ENCODE data around the gene PDLIM5.
"Not testable (repeated sequence)": the region's sequence is repeated elsewhere in the genome, so short reads cannot be mapped to it uniquely, and the experiment has no call there.

PDLIM5 gene

GRCh38 chr4:94639298-94639697 is 187.6 kb downstream of the PDLIM5 start:
- in situ Hi-C loops (cut with MboI; ENCODE audit: low sequenced_read_pairs) = no loop called here

- in situ Hi-C loops (cut with MboI; ENCODE audit: low sequenced_read_pairs) = no loop called here
Measured at GRCh38 chr4:94640151-94640550, 188.4 kb downstream of the PDLIM5 start.

GRCh38 chr4:94641702-94642560 is 190.2 kb downstream of the PDLIM5 start:
- in situ Hi-C loops (cut with MboI; ENCODE audit: low sequenced_read_pairs) = no loop called here

GRCh38 chr4:94642561-94642866 is 190.8 kb downstream of the PDLIM5 start:
- in situ Hi-C loops (cut with MboI; ENCODE audit: low sequenced_read_pairs) = no loop called here

GRCh38 chr4:94648699-94649098 is 197.0 kb downstream of the PDLIM5 start:
- in situ Hi-C loops (cut with MboI; ENCODE audit: low sequenced_read_pairs) = no loop called here

- in situ Hi-C loops (cut with MboI; ENCODE audit: low sequenced_read_pairs) = no loop called here
Measured at GRCh38 chr4:94649381-94650133, 197.8 kb downstream of the PDLIM5 start.

- in situ Hi-C loops (cut with MboI; ENCODE audit: low sequenced_read_pairs) = no loop called here
Measured at GRCh38 chr4:94650134-94650495, 198.4 kb downstream of the PDLIM5 start.

GRCh38 chr4:94650690-94651089 is 198.9 kb downstream of the PDLIM5 start:
- in situ Hi-C loops (cut with MboI; ENCODE audit: low sequenced_read_pairs) = no loop called here

GRCh38 chr4:94653095-94653649 is 201.4 kb downstream of the PDLIM5 start:
- in situ Hi-C loops (cut with MboI; ENCODE audit: low sequenced_read_pairs) = no loop called here

GRCh38 chr4:94653984-94654609 is 202.4 kb downstream of the PDLIM5 start:
- in situ Hi-C loops (cut with MboI; ENCODE audit: low sequenced_read_pairs) = no loop called here

- in situ Hi-C loops (cut with MboI; ENCODE audit: low sequenced_read_pairs) = no loop called here
Measured at GRCh38 chr4:94654714-94655113, 203.0 kb downstream of the PDLIM5 start.

GRCh38 chr4:94660614-94661013 is 208.9 kb downstream of the PDLIM5 start:
- in situ Hi-C loops (cut with MboI; ENCODE audit: low sequenced_read_pairs) = no loop called here

GRCh38 chr4:94665021-94665420 is 213.3 kb downstream of the PDLIM5 start:
- in situ Hi-C loops (cut with MboI; ENCODE audit: low sequenced_read_pairs) = not testable (repeated sequence)

GRCh38 chr4:94665500-94666404 is 214.0 kb downstream of the PDLIM5 start:
- in situ Hi-C loops (cut with MboI; ENCODE audit: low sequenced_read_pairs) = no loop called here

- in situ Hi-C loops (cut with MboI; ENCODE audit: low sequenced_read_pairs) = no loop called here
Measured at GRCh38 chr4:94668724-94669123, 217.0 kb downstream of the PDLIM5 start.

- in situ Hi-C loops (cut with MboI; ENCODE audit: low sequenced_read_pairs) = no loop called here
Measured at GRCh38 chr4:94669672-94670664, 218.2 kb downstream of the PDLIM5 start.

- in situ Hi-C loops (cut with MboI; ENCODE audit: low sequenced_read_pairs) = no loop called here
Measured at GRCh38 chr4:94671113-94671512, 219.4 kb downstream of the PDLIM5 start.

GRCh38 chr4:94673961-94674360 is 222.2 kb downstream of the PDLIM5 start:
- in situ Hi-C loops (cut with MboI; ENCODE audit: low sequenced_read_pairs) = no loop called here

- in situ Hi-C loops (cut with MboI; ENCODE audit: low sequenced_read_pairs) = no loop called here
Measured at GRCh38 chr4:94676970-94677369, 225.2 kb downstream of the PDLIM5 start.
